Hippocampal formation (tissue), 2 donors: ENCODE data around the gene MCF2L.

Experiments used
- DNase-seq, 2 donors: peaks; one replicate each; lab custom pipeline; 2025; lab: John Stamatoyannopoulos, UW

MCF2L gene

GRCh38 chr13:113114511-113115362, 145.7 kb downstream of the MCF2L start:
- no peak for DNase-seq

GRCh38 chr13:113115363-113116205, 146.6 kb downstream of the MCF2L start:
- DNase-seq, result no peak

- no peak for DNase-seq
Measured at GRCh38 chr13:113116206-113116800, 147.3 kb downstream of the MCF2L start.

- DNase-seq, result no peak
Measured at GRCh38 chr13:113116871-113117271, 147.9 kb downstream of the MCF2L start.

- DNase-seq, result no peak
Measured at GRCh38 chr13:113117335-113117872, 148.4 kb downstream of the MCF2L start.

- no peak for DNase-seq
Measured at GRCh38 chr13:113117911-113118260, 148.9 kb downstream of the MCF2L start.

- DNase-seq, result no peak
Measured at GRCh38 chr13:113118261-113119021, 149.4 kb downstream of the MCF2L start.

- DNase-seq, result no peak
Measured at GRCh38 chr13:113119166-113119821, 150.3 kb downstream of the MCF2L start.

GRCh38 chr13:113119822-113120189, 150.8 kb downstream of the MCF2L start:
- no peak for DNase-seq

GRCh38 chr13:113120300-113121182, 151.5 kb downstream of the MCF2L start:
- DNase-seq, result no peak

GRCh38 chr13:113121183-113121927, 152.3 kb downstream of the MCF2L start:
- no peak for DNase-seq

- DNase-seq, result no peak
Measured at GRCh38 chr13:113121928-113122471, 153.0 kb downstream of the MCF2L start.

GRCh38 chr13:113122550-113123225, 153.7 kb downstream of the MCF2L start, which contains the start of gene F10:
F10 (plus strand) TSS chr13:113122799; CDS start chr13:113122856, 57 bp downstream.
- no peak for DNase-seq

- DNase-seq, result no peak
Measured at GRCh38 chr13:113123226-113124201, 154.5 kb downstream of the MCF2L start.

- DNase-seq, result no peak
Measured at GRCh38 chr13:113124211-113124970, 155.4 kb downstream of the MCF2L start.

- no peak for DNase-seq
Measured at GRCh38 chr13:113125506-113126264, 156.7 kb downstream of the MCF2L start.
